Astrocyte of the cerebellum (primary cell): ENCODE measurements around the gene POLDIP3.
"Not testable (repeated sequence)": the region's sequence is repeated elsewhere in the genome, so short reads cannot be mapped to it uniquely, and the experiment has no call there.

Source experiments
- DNase-seq: peaks from one replicate; pipeline ENCODE4 v3.0.0-alpha.2; 2011; ENCODE audit warnings: low read depth
- H3K4me3 ChIP-seq: 2 replicates; pipeline ENCODE4 v1.5.1; 2011; ENCODE audit warnings: mild to moderate bottlenecking, low read depth, low read length, moderate library complexity
- CTCF ChIP-seq: IDR thresholded peaks from 2 replicates; pipeline ENCODE4 v1.5.1; 2012; ENCODE audit warnings: low read length, low read depth, moderate library complexity, mild to moderate bottlenecking; ENCODE audit errors: missing control alignments
- in situ Hi-C: cut with HindIII; loops from 2 replicates; pipeline ENCODE4 v1.10.0; 2017; ENCODE audit warnings: low sequenced_read_pairs

Gene POLDIP3

GRCh38 chr22:42587588-42588175, 27.0 kb downstream of the POLDIP3 start:
- no peak for DNase-seq
- in situ Hi-C loops, result no loop called here
- no peak for TF ChIP-seq CTCF
- H3K4me3 ChIP-seq, result no peak overlapping the region

GRCh38 chr22:42586381-42586780, 28.3 kb downstream of the POLDIP3 start:
- TF ChIP-seq CTCF, result no peak

GRCh38 chr22:42585096-42585495, 29.6 kb downstream of the POLDIP3 start:
- no peak overlapping the region for H3K4me3 ChIP-seq
- no peak for TF ChIP-seq CTCF
- in situ Hi-C loops, result no loop called here
- no peak for DNase-seq

More at GRCh38 chr22:42586381-42586780, 28.3 kb downstream of the POLDIP3 start:
- no peak for DNase-seq
- in situ Hi-C loops, result no loop called here
- no peak overlapping the region for H3K4me3 ChIP-seq

GRCh38 chr22:42584364-42584940, 30.2 kb downstream of the POLDIP3 start:
- TF ChIP-seq CTCF, result no peak
- DNase-seq, result no peak
- in situ Hi-C loops, result no loop called here
- no peak overlapping the region for H3K4me3 ChIP-seq

GRCh38 chr22:42582987-42583386, 31.7 kb downstream of the POLDIP3 start:
- in situ Hi-C loops, result no loop called here
- no peak overlapping the region for H3K4me3 ChIP-seq
- TF ChIP-seq CTCF, result no peak
- DNase-seq, result no peak

GRCh38 chr22:42581762-42582716, 32.6 kb downstream of the POLDIP3 start:
- in situ Hi-C loops, result no loop called here
- no peak for TF ChIP-seq CTCF
- H3K4me3 ChIP-seq, result peak overlapping the region; percentile 72
- no peak for DNase-seq

- in situ Hi-C loops, DNase-seq: not testable (repeated sequence)
- H3K4me3 ChIP-seq, result peak overlapping the region; percentile 72
These were observed 33.4 kb downstream of the POLDIP3 start for GRCh38 chr22:42581194-42581761.

GRCh38 chr22:42580040-42580439, 34.6 kb downstream of the POLDIP3 start:
- DNase-seq, H3K4me3 ChIP-seq, in situ Hi-C loops: not testable (repeated sequence)
